Gastroesophageal sphincter (tissue), 4 donors: Measurements from ENCODE around the gene VPS25. TPM values are rescaled to one million over a fixed set of nuclear protein-coding genes. Genes with fewer than 3 reads are reported as not detected.
A peak's percentile ranks its signal among the peaks of the same experiment; 100 is the strongest.

Experiments used
- ATAC-seq: fragments of 150-250 bp; one replicate; pipeline ENCODE4 v1.9.1; 2016; ENCODE audit warnings: mild to moderate bottlenecking, moderate library complexity
- H3K27ac ChIP-seq, 4 donors: fragments of 200-600 bp; sonication (generic) in 3 of 4; 1 replicate in 3 of 4; 2 replicates in 1 of 4; pipeline ENCODE4 v1.5.1; 2016 to 2019
- H3K27me3 ChIP-seq: fragments of 200-600 bp; sonication (generic); one replicate; pipeline ENCODE4 v1.5.1; 2019
- H3K36me3 ChIP-seq, 2 donors: fragments of 200-600 bp; sonication (generic); one replicate each; pipeline ENCODE4 v1.5.1; 2019; ENCODE audit warnings: control low read depth in 1 of 2
- H3K4me1 ChIP-seq, 3 donors: fragments of 200-600 bp; sonication (generic); 1 replicate in 2 of 3; 2 replicates in 1 of 3; pipeline ENCODE4 v1.5.1; 2016 to 2019; ENCODE audit warnings: control low read depth in 2 of 3
- H3K4me3 ChIP-seq, 2 donors: fragments of 200-600 bp; sonication (generic); one replicate each; pipeline ENCODE4 v1.5.1; 2019; ENCODE audit warnings: mild to moderate bottlenecking in 1 of 2, moderate library complexity in 1 of 2
- H3K9me3 ChIP-seq, 3 donors: fragments of 200-600 bp; sonication (generic); one replicate each; pipeline ENCODE4 v1.5.1; 2017 to 2019; ENCODE audit warnings: control low read depth in 2 of 3
- EP300 ChIP-seq: sonication (generic); formaldehyde crosslinking; IDR thresholded peaks from one replicate; pipeline ENCODE4 v1.6.1; 2017; ENCODE audit warnings: antibody characterized with exemption, mild to moderate bottlenecking
- POLR2A ChIP-seq, 2 donors: fragments of 450-650 bp; IDR thresholded peaks; one replicate each; pipeline ENCODE4 v1.6.1; 2017; ENCODE audit warnings: antibody characterized with exemption in 2 of 2, mild to moderate bottlenecking in 2 of 2, moderate library complexity in 1 of 2
- POLR2AphosphoS5 ChIP-seq: sonication (generic); formaldehyde crosslinking; IDR thresholded peaks from one replicate; pipeline ENCODE4 v1.6.1; 2017; ENCODE audit warnings: antibody characterized with exemption
- WGBS, 2 donors: methylation state at CpG; one replicate each; pipeline ENCODE4 v1.1.5; 2018; ENCODE audit warnings: low coverage in 1 of 2; 5-methylcytosine and 5-hydroxymethylcytosine counted together
- total RNA-seq, 4 donors: library from RNA; depleted of rRNA; stranded (reverse); fragments of >200 nt; gene quantifications; one replicate each; pipeline ENCODE4 v1.1.0, GENCODE V29; 2016
- TF ChIP-seq, protein P1 (sequence below), 4 experiments: fragments of 200-600 bp in 2 of 4; fragments of 450-650 bp in 2 of 4; sonication (generic) in 1 of 4; IDR thresholded peaks; one replicate each; pipeline ENCODE4 v1.5.1; 2017 to 2019; ENCODE audit warnings: antibody characterized with exemption in 4 of 4, mild to moderate bottlenecking in 2 of 4, moderate library complexity in 2 of 4

VPS25 gene
- total RNA-seq, 4 donors from 2014 or later: 43.1 to 64.0 (median 44.8) TPM

DNA sequence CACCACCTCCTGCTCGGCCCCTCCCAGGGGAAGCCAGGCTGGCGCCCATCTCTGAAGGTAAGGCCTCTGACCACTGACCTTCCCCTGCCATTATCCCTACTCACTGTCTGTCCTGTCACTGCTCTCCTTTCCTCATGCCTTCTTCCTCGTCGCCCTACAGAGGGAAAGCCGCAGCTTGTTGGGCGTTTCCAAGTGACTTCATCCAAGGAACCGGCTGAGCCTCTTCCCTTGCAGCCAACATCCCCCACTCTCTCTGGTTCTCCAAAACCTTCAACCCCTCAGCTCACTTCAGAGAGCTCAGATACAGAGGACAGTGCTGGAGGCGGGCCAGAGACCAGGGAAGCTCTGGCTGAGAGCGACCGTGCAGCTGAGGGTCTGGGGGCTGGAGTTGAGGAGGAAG lies 22.2 kb downstream of the VPS25 start:
- no peaks in the 10 kb centered on the region for H3K9me3 ChIP-seq
- H3K4me3 ChIP-seq: no peak overlapping the region
- H3K27me3 ChIP-seq: no peaks in the 10 kb centered on the region
- peaks cover 0 to 30% of the 10 kb centered on the region in 2 donors for H3K36me3 ChIP-seq
- TF ChIP-seq POLR2AphosphoS5 (no peak), EP300 (no peak), POLR2A (IDR thresholded peaks at IDR 0.05) (no peak)
- TF ChIP-seq, protein P1, sequence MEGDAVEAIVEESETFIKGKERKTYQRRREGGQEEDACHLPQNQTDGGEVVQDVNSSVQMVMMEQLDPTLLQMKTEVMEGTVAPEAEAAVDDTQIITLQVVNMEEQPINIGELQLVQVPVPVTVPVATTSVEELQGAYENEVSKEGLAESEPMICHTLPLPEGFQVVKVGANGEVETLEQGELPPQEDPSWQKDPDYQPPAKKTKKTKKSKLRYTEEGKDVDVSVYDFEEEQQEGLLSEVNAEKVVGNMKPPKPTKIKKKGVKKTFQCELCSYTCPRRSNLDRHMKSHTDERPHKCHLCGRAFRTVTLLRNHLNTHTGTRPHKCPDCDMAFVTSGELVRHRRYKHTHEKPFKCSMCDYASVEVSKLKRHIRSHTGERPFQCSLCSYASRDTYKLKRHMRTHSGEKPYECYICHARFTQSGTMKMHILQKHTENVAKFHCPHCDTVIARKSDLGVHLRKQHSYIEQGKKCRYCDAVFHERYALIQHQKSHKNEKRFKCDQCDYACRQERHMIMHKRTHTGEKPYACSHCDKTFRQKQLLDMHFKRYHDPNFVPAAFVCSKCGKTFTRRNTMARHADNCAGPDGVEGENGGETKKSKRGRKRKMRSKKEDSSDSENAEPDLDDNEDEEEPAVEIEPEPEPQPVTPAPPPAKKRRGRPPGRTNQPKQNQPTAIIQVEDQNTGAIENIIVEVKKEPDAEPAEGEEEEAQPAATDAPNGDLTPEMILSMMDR (IDR thresholded peaks at IDR 0.05): no peak
- peaks cover 5 to 29% (median 11%) of the 10 kb centered on the region in 3 donors for H3K4me1 ChIP-seq
- H3K27ac ChIP-seq: no peak overlapping the region
- no peak for ATAC-seq
- WGBS, 2 donors: 67 to 91% methylated on average over 3 to 4 of the region's 10 CpGs

DNA sequence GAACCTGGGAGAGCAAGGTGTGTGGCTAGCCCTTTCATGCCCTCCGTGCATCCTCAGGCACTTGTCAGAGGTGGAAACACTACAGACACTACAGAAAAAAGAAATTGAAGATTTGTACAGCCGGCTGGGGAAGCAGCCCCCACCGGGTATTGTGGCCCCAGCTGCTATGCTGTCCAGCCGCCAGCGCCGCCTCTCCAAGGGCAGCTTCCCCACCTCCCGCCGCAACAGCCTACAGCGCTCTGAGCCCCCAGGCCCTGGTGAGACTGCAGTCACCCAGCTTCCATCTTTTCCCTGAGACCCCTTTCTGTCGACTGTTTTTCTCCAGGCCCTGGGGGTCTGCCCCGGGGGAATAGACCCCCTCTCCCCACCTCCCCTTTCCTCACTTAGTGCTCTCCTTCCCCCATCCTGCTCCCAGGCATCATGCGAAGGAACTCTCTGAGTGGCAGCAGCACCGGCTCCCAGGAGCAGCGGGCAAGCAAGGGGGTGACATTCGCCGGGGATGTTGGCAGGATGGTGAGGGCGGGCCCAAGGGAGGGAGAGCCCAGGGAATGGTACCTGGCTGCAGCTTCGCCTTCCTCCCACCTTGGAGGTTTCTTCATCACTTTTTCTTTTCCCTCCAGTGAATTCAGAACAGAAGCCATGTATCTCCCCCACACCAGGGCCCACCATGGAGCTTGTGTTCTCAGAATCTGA lies 23.0 kb downstream of the VPS25 start:
- 84 to 95% methylated on average over 5 to 9 of the region's 18 CpGs for WGBS, 2 donors
- H3K9me3 ChIP-seq: no peaks in the 10 kb centered on the region
- H3K27ac ChIP-seq: no peak overlapping the region
- H3K4me3 ChIP-seq: no peak overlapping the region
- peaks cover 5 to 29% (median 11%) of the 10 kb centered on the region in 3 donors for H3K4me1 ChIP-seq
- no peaks in the 10 kb centered on the region for H3K27me3 ChIP-seq
- TF ChIP-seq POLR2A (IDR thresholded peaks at IDR 0.05) (no peak), EP300 (no peak), POLR2AphosphoS5 (no peak)
- TF ChIP-seq, protein P1 (IDR thresholded peaks at IDR 0.05): no peak
- no peak for ATAC-seq
- H3K36me3 ChIP-seq: peaks cover 0 to 30% of the 10 kb centered on the region in 2 donors

GRCh38 chr17:42797067-42798007 lies 24.1 kb downstream of the VPS25 start:
- Histone ChIP-seq H3K27me3 (no peaks in the 10 kb centered on the region), H3K4me1 (peaks cover 5 to 29% (median 11%) of the 10 kb centered on the region in 3 donors), H3K36me3 (peaks cover 0 to 30% of the 10 kb centered on the region in 2 donors), H3K27ac (peak overlapping the region in 2 of 4 donors; percentile 77 to 84), H3K4me3 (peak overlapping the region; percentile 64 to 80), H3K9me3 (no peaks in the 10 kb centered on the region)
- ATAC-seq: no peak
- 58 to 87% methylated on average over 5 of the region's 10 CpGs for WGBS, 2 donors
- TF ChIP-seq POLR2AphosphoS5 (no peak), POLR2A (IDR thresholded peaks at IDR 0.05) (no peak), EP300 (no peak)
- TF ChIP-seq, protein P1 (IDR thresholded peaks at IDR 0.05): no peak

DNA sequence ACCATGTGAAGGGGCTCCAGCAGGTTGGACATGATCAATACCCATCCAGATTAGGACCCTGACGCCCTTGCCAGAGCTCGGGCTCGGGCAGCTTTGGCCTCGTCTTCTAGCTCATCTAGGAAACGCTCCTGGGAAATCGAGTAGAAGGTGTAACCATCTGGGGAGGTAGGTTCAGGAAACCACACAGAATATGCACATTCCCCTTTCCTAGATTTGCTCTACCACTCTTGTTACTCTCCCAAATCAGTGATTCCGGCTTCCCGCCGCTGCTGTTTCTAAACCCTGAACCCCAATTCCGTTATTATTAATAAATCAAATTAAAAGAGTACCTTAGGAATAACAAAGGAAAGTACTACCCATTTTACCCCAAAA lies 24.7 kb downstream of the VPS25 start:
- H3K27me3 ChIP-seq: no peaks in the 10 kb centered on the region
- peak overlapping the region; percentile 64 to 80 for H3K4me3 ChIP-seq
- TF ChIP-seq POLR2A (IDR thresholded peaks at IDR 0.05) (no peak), POLR2AphosphoS5 (no peak), EP300 (no peak)
- TF ChIP-seq, protein P1 (IDR thresholded peaks at IDR 0.05): no peak
- no peak for ATAC-seq
- H3K36me3 ChIP-seq: peaks cover 0 to 30% of the 10 kb centered on the region in 2 donors
- WGBS, 2 donors: 13 to 21% methylated on average over 4 to 6 of the region's 10 CpGs
- no peaks in the 10 kb centered on the region for H3K9me3 ChIP-seq
- H3K27ac ChIP-seq: peak overlapping the region; percentile 11 to 84 (median 78)
- peaks cover 5 to 31% (median 11%) of the 10 kb centered on the region in 3 donors for H3K4me1 ChIP-seq
